ENCODE data around the gene PRMT3.
A peak's percentile ranks its signal among the peaks of the same experiment; 100 is the strongest.
"Not testable (repeated sequence)": the region's sequence is repeated elsewhere in the genome, so short reads cannot be mapped to it uniquely, and the experiment has no call there.

The PRMT3 gene

DNA sequence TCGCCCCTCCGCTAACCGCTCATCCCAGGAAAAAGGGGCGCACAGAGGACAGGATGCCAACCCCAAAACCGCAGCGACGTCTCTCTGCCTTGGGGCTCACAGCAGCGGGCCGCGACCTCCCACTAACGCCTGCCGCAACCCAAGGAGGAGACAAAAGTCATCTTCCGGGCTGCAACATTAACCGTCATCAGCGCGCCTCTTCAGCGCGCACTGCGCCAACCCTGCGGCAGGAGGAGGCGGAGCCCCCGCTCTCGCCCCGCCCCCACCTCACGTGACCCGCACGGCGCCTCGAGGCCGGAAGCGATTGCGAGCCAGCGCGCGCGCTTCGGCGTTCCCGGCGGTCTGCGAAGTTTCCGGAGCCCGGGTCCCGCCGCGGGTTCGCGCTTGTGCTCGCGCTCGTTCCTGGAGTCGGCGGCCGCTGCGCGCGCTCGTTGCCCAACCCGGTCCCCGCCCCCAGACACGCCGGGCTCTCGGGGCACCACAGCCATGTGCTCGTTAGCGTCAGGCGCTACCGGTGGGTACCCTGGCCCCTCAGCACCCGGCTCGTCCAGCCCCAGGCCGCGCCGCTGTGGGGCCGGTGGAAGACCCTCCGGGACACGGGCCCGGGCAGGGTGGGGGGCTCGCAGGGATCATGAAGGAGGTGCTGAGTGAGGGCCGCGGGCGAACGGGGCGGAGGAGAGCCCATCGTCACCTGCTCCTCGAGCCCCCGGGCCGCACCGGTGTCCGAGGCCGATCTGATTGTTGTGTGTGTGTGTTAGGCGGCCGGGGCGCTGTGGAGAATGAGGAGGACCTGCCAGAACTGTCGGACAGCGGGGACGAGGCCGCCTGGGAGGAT, at the start of gene PRMT3:
Gene PRMT3, plus strand, starts transcription at position 456 of the 835 bp plus-strand sequence. Its CDS starts 31 bp downstream, at position 487.
- peak; percentile 96 to 99 (median 99) for DNase-seq

DNA sequence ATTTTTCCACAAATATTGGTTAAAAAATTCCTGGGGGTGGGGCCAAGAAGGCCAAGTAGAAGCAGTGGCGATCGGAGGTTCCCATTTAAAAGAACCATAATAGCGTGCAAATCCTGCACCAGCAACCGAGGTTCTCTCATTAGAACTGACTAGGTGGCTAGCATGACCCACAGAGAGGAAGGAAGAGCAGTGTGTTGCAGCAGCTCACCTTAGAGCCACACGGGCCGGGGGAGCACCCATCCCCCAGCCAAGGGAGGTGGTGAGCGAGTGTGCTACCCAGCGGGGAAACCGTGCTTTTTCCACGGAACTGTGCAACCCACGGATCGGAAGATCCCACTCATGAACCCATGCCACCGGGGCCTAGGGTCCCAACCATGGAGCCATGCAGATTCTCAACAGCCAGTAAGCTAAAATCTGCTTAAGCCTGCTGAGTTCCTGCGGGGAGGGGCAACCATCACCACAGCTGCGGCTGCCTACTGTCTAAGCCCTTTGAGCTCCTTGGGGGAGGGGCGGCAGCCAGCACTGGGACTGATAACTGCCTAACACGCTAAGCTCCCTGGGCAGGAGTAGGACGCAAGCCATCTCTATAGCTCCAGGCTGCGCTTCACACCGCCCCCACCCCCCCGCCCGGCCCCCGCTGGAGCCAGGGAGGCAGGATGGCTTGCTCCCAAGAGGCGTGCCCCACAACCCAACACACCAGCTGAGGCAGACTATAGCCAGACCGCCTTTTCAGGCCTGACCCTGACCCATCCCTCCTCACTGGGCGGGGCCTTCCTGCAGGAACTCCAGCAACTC, 45.0 kb upstream of the PRMT3 start:
- DNase-seq: no peak

DNA sequence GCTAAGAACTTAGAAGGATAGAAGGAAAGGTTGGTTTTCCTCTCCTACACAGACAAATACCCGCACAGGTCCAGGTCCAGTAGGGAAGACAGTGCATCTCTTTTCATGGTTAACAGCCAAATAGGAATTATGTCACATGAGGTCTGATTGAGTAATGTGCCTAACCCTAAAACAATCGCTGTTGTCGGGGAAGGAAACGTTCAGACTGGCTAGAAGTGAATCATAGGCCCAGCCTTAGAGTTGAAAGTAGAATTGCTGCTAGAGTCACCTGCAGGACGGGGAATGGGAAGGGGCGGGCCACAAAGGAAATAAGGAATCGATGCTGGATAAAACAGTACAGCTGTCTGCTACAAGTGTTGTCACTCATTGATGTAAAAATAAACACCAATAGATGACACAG, 36.4 kb upstream of the PRMT3 start:
- peak in 2 of 3 donors; percentile 18 to 34 for DNase-seq

DNA sequence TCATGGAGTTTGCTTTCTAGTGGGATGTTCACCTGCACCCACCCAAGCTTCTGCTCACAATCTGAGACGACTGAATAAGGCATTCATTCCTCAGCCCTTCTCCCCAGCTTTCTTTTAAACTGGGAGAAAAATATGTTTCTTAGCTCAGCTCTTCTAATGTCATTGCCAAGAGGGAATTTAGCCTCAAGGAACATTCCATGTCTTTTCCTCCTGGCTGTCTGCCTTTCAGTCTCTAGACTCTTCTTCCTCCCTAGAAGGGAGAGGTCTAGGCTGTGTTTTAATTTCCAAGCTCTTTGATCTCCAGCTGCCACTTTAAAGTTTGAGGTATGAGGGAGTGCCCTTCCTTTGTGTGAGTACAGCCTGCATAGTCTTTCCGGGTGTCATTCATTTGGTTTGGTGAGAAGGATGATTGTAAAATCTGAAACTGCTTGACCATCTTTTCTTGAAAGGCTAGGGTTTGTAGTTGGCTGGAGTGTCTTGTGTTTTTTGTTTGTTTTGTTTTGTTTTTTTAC, 35.7 kb upstream of the PRMT3 start:
- no peak for DNase-seq

DNA sequence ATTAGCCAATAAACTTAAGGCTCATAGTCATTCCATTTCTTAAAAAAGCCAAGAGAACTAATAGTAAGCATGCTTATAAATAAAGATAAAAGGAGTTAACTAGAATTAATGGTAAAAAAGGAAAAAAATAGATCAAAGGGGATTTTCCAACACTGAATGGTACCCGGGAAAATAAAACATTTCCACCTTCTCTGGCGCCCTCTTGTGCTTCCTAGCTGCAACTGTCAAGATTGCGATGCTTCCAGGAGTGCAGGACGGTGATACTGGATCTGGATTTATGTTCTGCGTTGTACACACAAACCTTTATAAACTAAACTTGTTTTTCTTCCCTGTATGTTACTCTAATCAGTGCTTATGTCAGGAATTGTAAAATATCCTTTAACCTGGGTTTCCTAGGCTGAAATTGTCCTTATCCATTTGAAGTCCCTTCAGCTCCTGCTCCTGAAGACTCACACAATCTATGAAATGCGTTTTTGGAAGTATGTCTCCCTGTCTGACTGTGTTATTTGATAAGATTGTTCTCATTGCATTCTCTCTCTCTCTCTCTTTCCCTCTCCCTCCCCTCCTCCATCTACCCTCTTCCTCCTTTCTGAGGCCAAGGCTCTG, 33.6 kb upstream of the PRMT3 start:
- peak; percentile 62 to 76 (median 72) for DNase-seq

DNA sequence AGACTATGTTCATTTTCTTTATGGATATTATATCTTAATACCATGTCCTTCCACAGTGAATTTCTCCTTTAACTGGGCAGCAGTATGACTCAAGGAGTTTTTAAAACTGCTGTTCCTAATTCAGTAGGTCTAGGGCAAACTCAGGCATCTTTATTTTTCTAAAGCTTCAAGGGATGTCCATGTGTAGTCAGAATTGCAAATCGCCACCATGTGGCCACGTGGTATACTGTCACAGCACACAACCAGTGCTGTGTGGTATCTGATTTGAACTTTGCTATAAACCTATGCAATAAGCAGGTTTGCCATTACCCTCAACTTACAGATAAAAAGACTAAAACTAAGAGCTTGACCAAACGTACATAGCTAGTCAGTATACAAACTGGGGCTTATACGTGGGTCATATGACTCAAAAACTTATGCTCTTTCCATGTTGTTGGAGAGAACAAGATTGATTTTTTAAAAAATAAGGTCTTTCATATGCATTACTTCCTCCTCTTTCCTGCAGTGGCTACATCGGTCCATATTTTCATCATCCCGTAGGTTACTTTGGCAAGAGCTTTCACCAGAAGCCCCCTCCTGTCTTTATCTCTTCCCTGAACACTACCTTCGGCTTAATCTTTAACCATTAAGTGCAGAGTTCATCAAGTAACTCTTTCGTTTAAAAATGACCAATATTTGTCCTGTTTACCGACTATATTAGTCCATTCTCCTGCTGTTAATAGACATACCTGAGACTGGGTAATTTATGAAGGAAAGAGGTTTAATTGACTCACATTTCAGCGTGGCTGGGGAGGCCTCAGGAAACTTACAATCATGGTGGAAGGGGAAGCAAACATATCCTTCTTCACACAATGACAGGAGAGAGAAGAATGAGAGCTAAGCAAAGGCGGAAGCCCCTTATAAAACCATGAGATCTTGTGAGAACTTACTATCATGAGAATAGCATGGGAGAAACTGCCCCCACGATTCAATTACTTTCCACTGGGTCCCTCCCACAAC, 32.0 kb upstream of the PRMT3 start:
- DNase-seq: peak; percentile 54 to 65 (median 57)

DNA sequence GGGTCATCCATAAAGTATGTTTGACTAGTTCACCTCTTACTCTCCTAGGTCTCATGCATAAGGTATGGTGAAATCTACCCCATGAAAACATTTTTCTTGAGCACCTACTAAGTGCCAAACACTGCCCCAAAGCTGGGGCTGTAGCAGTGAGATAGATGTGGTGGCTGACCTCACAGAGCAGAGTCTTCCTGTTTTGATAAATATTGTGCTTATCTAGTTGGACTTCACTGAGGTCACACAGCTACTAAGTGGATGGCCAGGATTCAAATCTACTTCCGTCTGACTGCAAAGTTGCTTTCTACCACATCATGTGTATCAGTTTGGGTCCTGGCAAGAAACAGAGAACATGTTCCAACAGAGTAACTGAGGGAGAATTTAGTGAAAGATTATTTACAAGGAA, 30.4 kb upstream of the PRMT3 start:
- DNase-seq: no peak

DNA sequence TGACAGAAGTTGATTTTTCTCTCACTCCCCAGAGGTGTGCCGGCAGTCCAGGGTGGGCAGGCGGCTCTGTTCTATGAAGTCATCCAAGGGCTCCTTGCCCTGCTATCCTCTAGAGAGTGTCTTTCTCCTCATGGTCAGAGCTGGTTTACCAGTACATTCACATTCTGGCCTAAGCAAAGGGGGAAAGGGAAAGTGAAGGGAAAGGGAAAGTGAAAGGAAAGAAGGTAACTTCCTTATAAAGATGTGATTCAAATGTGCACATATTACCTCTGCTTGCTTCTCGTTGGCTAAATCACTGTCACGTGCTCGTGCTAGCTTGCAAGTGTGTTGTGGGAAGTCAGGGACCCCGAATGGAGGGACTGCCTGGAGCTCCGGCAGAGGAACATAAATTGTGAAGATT, 26.9 kb upstream of the PRMT3 start:
- peak; percentile 69 to 81 (median 73) for DNase-seq

DNA sequence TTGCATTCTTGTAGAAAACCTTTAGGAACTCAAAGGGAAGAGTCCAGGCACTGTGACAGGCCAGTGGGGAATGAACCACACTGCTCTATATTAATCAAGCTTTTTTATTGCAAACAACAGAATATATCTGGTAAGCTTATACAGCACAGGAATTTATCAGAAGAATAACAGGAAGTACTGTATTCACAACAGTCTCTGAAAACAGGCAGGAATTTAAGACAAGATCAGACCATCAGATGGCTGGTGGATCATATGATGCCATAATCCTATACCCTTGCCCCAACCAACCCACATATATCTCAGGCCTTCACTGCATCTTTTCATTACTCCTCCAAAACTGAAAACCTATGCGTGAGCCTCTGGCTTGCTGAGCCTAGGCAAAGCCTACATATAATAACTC, 25.0 kb upstream of the PRMT3 start:
- no peak for DNase-seq

DNA sequence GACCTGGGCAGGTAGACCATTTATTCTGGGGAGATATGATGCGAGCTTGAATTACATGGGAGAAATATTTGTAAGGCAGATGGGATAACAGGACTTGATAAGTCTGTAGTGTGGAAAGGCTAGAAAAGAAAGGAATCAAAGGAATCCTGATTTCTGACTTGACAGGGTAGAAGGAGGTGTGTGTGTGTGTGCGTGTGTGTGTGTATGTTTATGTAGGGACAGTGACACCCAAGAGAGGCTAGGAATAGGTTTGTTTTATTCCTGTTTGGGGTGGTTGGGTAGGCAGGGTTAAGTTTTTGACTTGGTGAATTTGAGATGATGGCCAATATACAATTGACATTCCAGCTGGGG, 24.4 kb upstream of the PRMT3 start:
- DNase-seq: no peak

DNA sequence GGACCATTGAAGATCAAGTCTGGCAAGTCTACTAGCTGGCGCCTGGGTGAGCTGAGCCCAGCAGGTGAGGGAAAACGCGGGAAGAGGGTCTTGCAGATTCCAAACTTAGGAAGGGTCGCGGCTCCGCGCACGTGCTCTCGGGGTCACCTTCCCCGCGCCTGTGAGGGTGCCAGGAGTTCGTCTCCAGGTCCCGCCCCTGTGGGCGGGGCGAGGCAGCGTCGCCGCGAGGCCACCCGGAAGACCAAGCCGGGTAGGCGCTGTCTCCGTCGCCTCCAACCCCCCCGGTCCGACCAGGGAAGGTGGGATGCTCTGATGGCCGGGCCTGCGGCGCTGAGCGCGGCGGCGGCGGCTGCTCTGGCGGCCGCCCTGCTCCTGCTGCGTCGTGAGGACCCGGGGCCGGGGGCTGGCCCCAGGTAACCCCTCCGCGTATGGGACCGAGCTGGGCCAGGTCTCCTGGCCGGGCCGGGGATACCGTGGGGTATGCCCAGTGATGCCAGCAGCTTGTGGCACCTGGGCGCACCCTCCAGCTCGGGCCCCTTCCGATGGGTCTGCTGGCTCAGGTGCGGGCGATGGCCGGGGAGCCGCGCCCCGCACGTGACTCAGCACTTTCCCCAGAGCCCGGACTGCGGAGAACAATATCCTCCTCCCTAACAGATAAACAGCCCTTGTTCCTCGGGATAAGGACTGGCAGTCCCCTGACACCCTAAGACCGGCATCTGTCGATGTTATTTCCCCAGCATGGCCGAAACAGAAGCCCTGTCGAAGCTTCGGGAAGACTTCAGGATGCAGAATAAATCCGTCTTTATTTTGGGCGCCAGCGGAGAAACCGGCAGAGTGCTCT, 23.8 kb upstream of the PRMT3 start, which contains the start of gene HTATIP2:
Gene HTATIP2, plus strand, starts transcription at position 215 of the 841 bp plus-strand sequence. Its CDS starts 524 bp downstream, at position 739.
- peak; percentile 63 to 89 (median 73) for DNase-seq

DNA sequence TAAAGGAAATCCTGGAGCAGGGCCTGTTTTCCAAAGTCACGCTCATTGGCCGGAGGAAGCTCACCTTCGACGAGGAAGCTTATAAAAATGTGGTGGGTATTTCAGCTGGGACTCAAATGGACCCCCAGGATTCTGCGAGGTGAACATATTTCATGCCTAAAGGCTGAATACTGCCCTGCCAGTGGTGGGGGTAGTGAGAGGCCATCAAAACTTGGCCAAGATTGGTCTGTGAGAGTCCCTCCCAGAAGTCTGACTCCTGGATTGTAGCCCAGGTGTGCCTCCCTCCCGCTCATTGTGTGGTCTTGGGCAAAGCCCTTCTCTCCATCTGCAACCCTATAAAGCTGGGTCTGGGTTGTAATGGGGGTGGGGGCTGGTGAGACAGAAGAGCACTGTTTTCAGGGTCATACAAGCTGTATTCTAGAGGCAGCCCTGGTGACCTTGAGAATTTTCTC, 23.1 kb upstream of the PRMT3 start:
- no peak for DNase-seq

DNA sequence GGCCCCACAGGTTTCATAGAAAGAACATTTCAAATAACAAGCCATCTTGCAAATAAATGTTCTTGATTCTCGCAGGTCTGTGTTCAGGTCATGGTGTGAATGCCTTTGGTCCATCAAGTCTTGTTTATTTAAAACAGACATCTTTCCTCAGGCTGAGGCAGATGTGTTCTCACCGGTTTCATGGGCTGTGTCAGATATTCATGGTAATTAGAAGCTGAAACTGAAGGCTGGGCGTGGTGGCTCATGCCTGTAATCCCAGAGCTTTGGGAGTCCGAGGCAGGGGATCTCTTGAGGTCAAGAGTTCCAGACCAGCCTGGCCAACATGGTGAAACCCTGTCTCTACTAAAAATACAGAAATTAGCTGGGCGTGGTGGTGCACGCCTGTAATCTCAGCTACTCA, 22.1 kb upstream of the PRMT3 start:
- DNase-seq: not testable (repeated sequence)

DNA sequence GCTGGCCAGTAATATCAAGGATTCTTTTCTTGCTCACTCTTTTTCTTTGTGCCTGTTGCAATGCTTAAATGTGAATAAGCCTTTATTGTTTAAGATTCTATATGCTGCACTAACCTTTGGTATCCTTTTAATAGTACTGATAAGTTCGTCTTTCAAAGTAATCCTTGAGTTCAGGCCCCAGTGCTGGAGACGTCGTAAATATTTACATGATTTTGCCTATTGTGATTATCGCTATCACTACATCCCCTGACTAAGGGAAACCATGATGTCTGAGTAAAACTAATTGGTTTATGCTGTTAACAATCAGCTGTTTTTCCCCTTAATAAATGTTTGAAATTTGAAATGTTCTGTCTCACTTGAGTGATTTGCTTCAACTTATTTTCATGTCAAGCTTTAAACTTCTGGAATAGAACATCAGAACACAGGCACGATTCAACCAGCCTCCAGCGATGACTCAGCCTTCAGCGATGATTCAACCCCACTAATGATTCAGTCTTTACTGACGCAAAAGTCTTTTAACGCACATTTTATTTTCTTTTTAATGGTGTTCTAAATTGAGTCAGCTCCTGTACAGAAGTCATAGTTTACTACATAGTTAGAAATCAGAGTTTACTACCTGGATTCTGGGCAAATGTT, 20.1 kb upstream of the PRMT3 start:
- DNase-seq: peak; percentile 79 to 93 (median 91)

DNA sequence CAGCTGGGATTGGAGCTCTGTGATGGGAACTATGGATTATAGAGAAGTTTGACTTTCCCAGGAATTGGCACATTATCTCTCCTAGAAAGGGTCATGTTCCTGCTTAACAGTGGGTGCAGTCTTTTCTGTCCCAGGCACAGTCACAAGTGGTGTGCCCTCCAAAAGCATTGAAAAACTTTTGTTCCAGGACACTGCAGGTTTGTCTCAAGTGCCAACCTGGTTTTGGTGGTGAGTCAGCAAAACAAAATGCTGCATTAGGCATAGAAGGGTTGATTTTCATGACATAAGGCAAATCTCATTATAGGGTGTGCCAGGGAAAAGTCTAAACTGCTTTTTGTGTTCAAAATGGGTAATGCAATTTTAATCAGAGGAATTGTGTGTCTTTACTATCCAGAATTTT, 19.1 kb upstream of the PRMT3 start:
- no peak for DNase-seq

DNA sequence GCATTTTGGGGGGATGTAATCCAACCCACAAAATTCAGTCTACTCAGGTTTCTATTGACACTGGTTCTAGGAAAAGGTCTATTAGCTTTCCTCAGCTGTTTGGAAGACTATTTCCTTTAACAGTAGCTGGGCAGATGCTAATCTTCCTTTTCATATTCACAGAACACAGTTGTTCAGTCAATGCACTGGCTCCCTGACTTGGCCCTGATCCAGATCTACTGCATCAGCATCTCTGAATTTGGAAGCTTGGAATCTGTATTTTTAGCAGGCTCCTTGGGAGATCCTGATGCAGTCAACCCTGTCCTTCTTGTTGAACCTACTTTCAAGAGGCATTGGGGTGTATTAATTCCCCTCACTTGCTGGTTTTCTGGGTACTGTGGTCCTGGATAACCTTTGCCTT, 17.7 kb upstream of the PRMT3 start:
- no peak for DNase-seq

DNA sequence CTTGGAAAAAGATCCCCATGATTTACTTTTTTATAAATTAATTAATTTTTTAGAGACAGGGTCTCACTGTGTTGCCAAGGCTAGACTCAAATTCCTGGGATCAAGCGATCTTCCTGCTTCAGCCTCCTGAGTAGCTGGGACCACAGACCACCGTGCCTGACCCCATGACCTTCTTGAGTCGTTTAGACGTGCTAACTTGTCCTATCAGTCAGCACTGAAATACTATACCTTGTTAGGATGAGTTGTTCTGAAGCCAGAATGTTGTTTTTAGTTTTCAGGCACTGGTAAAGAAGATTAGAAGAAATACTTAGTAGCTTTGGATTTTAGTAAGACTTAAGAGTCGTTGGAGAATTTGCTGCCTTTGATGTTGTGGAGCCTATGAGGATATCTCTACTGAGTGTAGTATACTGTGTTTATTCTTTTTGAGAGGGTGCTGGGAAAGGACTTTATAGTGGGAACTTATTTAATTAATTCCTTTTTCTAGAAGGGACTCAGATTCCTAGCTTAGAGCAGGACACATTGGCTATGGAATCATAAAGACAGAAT, 15.4 kb upstream of the PRMT3 start:
- DNase-seq: no peak

DNA sequence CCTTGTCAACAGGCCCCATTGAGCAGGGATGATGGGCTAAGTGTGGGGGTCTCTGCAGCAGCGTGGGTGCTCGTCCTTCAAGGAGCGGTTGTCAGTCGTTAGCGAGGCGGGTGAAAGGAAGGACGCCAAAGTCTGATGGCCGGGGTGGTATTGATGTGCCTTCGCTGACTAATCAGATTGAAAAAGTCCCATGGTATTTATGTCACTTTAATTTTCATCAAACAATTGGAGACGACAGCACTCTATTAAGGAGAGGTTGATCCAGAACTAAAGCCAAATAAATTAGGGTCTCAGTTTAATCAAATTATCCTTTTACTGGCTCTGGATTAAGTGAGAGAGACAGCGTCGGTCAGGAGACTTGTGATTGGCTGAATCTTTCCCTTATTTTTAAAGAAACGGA, 14.4 kb upstream of the PRMT3 start:
- DNase-seq: no peak

DNA sequence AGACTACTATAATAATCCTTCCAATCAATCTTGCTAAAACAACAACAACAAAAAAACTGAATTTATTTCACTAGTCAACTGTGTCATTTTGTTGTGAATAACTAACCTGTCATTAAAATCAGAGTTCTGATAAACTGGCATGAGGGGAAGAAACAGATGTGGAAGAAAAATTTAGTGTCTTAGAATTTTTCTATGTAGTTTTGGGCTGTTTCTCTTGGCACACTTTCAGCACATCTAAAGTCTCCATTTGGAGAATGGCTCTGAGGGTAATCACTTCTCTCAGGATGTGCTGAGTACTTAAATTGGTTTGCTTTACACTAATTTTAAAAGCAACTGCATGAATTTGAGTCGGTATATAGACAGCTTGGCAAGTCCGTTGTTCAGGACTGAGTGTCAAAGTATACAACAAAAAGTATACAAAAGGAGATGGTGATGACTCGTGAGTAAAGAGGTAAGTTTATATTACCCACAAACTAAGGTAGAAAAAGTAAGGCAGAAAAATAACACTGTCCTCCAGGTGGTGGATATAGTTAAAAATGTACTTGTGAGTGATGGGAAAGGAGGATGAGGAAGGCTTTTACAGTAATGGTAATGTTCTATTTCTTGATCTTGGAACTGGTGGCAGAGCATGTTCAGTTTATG, 13.8 kb upstream of the PRMT3 start:
- DNase-seq: no peak
